ENCODE results near the gene CERS6. TPM values are rescaled to one million over a fixed set of nuclear protein-coding genes. Genes with fewer than 3 reads are reported as not detected.

CERS6 gene
- total and polyA plus RNA-seq, 2 of the 8 experiments (the other 6 are each of a cell fraction or from before 2014, with no cell fraction given), result 6.8 to 28.2 TPM

GRCh38 chr2:168738062-168738461 is 282.0 kb downstream of the CERS6 start:
- H3K23ac ChIP-seq (ENCODE audit: insufficient read length), result no peak overlapping the region
- H2BK12ac ChIP-seq (ENCODE audit: low read depth, low read length), result no peak overlapping the region
- H3K4ac ChIP-seq (replicated peaks; ENCODE audit: insufficient read length, low read depth, low read length), result no peak overlapping the region
- WGBS, 2 experiments (ENCODE audit: extremely low coverage in 1 of 2, insufficient coverage in 1 of 2, insufficient read length in 1 of 2, insufficient replicate concordance in 2 of 2, low coverage in 1 of 2, low lambda C conversion rate in 2 of 2, missing lambda C conversion rate in 1 of 2), result 83% methylated on average over 1 of the region's 1 CpG; no CpG with 5 or more reads in 1 of the 2 experiments
- H3K79me2 ChIP-seq (ENCODE audit: control insufficient read depth in 1 of 2, insufficient read depth in 2 of 2, low read length in 2 of 2), result no peaks in the 10 kb centered on the region
- H2BK5ac ChIP-seq (ENCODE audit: low read depth, low read length), result no peak overlapping the region
- H3K36me3 ChIP-seq (ENCODE audit: control insufficient read depth in 2 of 4, insufficient read depth in 4 of 4, low read length in 3 of 4), result no peaks in the 10 kb centered on the region
- no peak for DNase-seq (ENCODE audit: low read depth in 1 of 2, low spot score in 2 of 2)
- H4K20me1 ChIP-seq (replicated peaks in 1 of 2; ENCODE audit: control insufficient read depth in 1 of 2, insufficient read depth in 2 of 2, low read length in 2 of 2), result no peaks in the 10 kb centered on the region
- peaks cover 2% of the 10 kb centered on the region for H3K79me1 ChIP-seq (ENCODE audit: low read depth, low read length)
- no peaks in the 10 kb centered on the region for H3K23me2 ChIP-seq (ENCODE audit: low read depth, low read length)
- no peak overlapping the region for H2BK20ac ChIP-seq (ENCODE audit: low read length)
- H2BK15ac ChIP-seq (ENCODE audit: low read length), result no peak overlapping the region
- FAIRE-seq, result no peak
- H4K8ac ChIP-seq (ENCODE audit: extremely low read depth, insufficient read depth, low read length), result no peak overlapping the region
- no peak overlapping the region for H2AFZ ChIP-seq (ENCODE audit: low read length)
- H4K91ac ChIP-seq (replicated peaks; ENCODE audit: insufficient read length, low read length), result no peak overlapping the region
- no peak overlapping the region for H2AK5ac ChIP-seq (ENCODE audit: low read depth, low read length)
- no peak overlapping the region for H3K18ac ChIP-seq (ENCODE audit: extremely low read depth, low read length)
- no peaks in the 10 kb centered on the region for H3K9me3 ChIP-seq (ENCODE audit: insufficient read depth in 2 of 2, low read depth in 1 of 2, low read length in 1 of 2)
- no peaks in the 10 kb centered on the region for H3K27me3 ChIP-seq (replicated peaks in 1 of 4; ENCODE audit: control insufficient read depth in 3 of 4, extremely low read depth in 1 of 4, insufficient read depth in 3 of 4, low read length in 3 of 4)
- H3K4me2 ChIP-seq (ENCODE audit: insufficient read depth in 1 of 2, low read depth in 2 of 2, low read length in 2 of 2), result no peak overlapping the region
- ChIA-PET CTCF (ENCODE audit: partially characterized antibody) (no interaction called here), POLR2A (ENCODE audit: partially characterized antibody) (no interaction called here)
- no peak overlapping the region for H2BK120ac ChIP-seq (replicated peaks; ENCODE audit: low read depth, low read length)
- H3K14ac ChIP-seq (ENCODE audit: insufficient read length), result no peak overlapping the region
- no peak overlapping the region for H3K4me3 ChIP-seq (ENCODE audit: extremely low read depth in 1 of 4, insufficient read depth in 2 of 4, low read depth in 3 of 4, low read length in 4 of 4)
- H3K4me1 ChIP-seq (replicated peaks in 1 of 4; ENCODE audit: control insufficient read depth in 3 of 4, insufficient read depth in 4 of 4, low read length in 3 of 4), result no peaks in the 10 kb centered on the region
- no peak overlapping the region for H4K5ac ChIP-seq (ENCODE audit: insufficient read length, low read depth, low read length)
- no peak overlapping the region for H3K9ac ChIP-seq (replicated peaks in 1 of 4; ENCODE audit: extremely low read depth in 1 of 4, low read depth in 3 of 4, low read length in 3 of 4)
- no peak overlapping the region for H3K56ac ChIP-seq (replicated peaks; ENCODE audit: insufficient read length, low read depth, low read length)
- H3K27ac ChIP-seq (ENCODE audit: low read depth, low read length), result no peak overlapping the region
- TF ChIP-seq GTF2F1 (IDR thresholded peaks at IDR 0.05; ENCODE audit: borderline replicate concordance, low read depth, low read length) (no peak), SUZ12 (IDR thresholded peaks at IDR 0.05; ENCODE audit: low read length) (no peak), CBX8 (IDR thresholded peaks at IDR 0.05; ENCODE audit: borderline replicate concordance, low read depth, low read length) (no peak), BRCA1 (IDR thresholded peaks at IDR 0.05; ENCODE audit: low read depth, low read length) (no peak), SP1 (IDR thresholded peaks at IDR 0.05; ENCODE audit: low read depth, low read length) (no peak), GABPA (IDR thresholded peaks at IDR 0.05; ENCODE audit: borderline replicate concordance, insufficient read depth, low read length) (no peak)
